GM19438 (cell line): ENCODE measurements around the gene WDR19.
"Not testable (repeated sequence)": the region's sequence is repeated elsewhere in the genome, so short reads cannot be mapped to it uniquely, and the experiment has no call there.

Source experiments
- ATAC-seq: cut with Tn5 transposase; IDR thresholded peaks from one replicate; pipeline ENCODE4 v1.9.1; 2021; ENCODE audit warnings: low read depth; ENCODE audit not compliant: unreplicated experiment

Gene WDR19

GRCh38 chr4:39231660-39232059, 49.3 kb downstream of the WDR19 start:
- no peak for ATAC-seq

GRCh38 chr4:39232100-39232499, 49.8 kb downstream of the WDR19 start:
- no peak for ATAC-seq

GRCh38 chr4:39233114-39233513, 50.8 kb downstream of the WDR19 start:
- ATAC-seq: no peak

GRCh38 chr4:39233783-39234182, 51.5 kb downstream of the WDR19 start:
- ATAC-seq: no peak

- ATAC-seq: no peak
Measured at GRCh38 chr4:39235021-39235420, 52.7 kb downstream of the WDR19 start.

GRCh38 chr4:39235696-39236095, 53.4 kb downstream of the WDR19 start:
- ATAC-seq: no peak

- no peak for ATAC-seq
Measured at GRCh38 chr4:39237179-39237578, 54.9 kb downstream of the WDR19 start.

- no peak for ATAC-seq
Measured at GRCh38 chr4:39243462-39243861, 61.1 kb downstream of the WDR19 start.

GRCh38 chr4:39255266-39255665, 72.9 kb downstream of the WDR19 start:
- ATAC-seq: no peak

- no peak for ATAC-seq
Measured at GRCh38 chr4:39255871-39256270, 73.5 kb downstream of the WDR19 start.

- ATAC-seq: no peak
Measured at GRCh38 chr4:39256436-39256835, 74.1 kb downstream of the WDR19 start.

- ATAC-seq: no peak
Measured at GRCh38 chr4:39259571-39260330, 77.4 kb downstream of the WDR19 start.

GRCh38 chr4:39263895-39264294, 81.6 kb downstream of the WDR19 start:
- ATAC-seq: no peak

- ATAC-seq: no peak
Measured at GRCh38 chr4:39274503-39274902, 92.2 kb downstream of the WDR19 start.

GRCh38 chr4:39277661-39278060, 95.3 kb downstream of the WDR19 start:
- not testable (repeated sequence) for ATAC-seq

GRCh38 chr4:39278476-39278875, 96.1 kb downstream of the WDR19 start:
- no peak for ATAC-seq

- ATAC-seq: no peak
Measured at GRCh38 chr4:39279416-39279815, 97.1 kb downstream of the WDR19 start.

GRCh38 chr4:39280770-39281169, 98.4 kb downstream of the WDR19 start:
- no peak for ATAC-seq

- ATAC-seq: no peak
Measured at GRCh38 chr4:39285111-39285795, 102.9 kb downstream of the WDR19 start.

GRCh38 chr4:39285853-39286252, 103.5 kb downstream of the WDR19 start:
- ATAC-seq: no peak

- no peak for ATAC-seq
Measured at GRCh38 chr4:39286263-39286662, 103.9 kb downstream of the WDR19 start.

- no peak for ATAC-seq
Measured at GRCh38 chr4:39287223-39287622, 104.9 kb downstream of the WDR19 start.
